Fibroblast of the aortic adventitia (primary cell): ENCODE data around the gene KRTAP19-4. TPM values are rescaled to one million over a fixed set of nuclear protein-coding genes. Genes with fewer than 3 reads are reported as not detected.

ENCODE experiments used
- DNase-seq: peaks from one replicate; pipeline ENCODE4 v3.0.0-alpha.2; 2010; ENCODE audit warnings: low read depth
- H3K4me3 ChIP-seq: 2 replicates; pipeline ENCODE4 v1.5.1; 2011; ENCODE audit warnings: low read depth, mild to moderate bottlenecking, control low read depth, low read length, moderate library complexity
- CTCF ChIP-seq: IDR thresholded peaks from 2 replicates; pipeline ENCODE4 v1.5.1; 2011; ENCODE audit warnings: mild to moderate bottlenecking, low read length, control low read depth, inconsistent platforms; ENCODE audit not compliant: insufficient read depth
- small RNA-seq: library from RNA; depleted of rRNA; stranded (forward); fragments of <200 nt; gene quantifications from one replicate; pipeline ENCODE3, GENCODE V24; 2012
- total RNA-seq: library from RNA; depleted of rRNA; stranded (reverse); fragments of >200 nt; gene quantifications from 2 replicates; pipeline ENCODE4 v1.2.3, GENCODE V29; 2012; ENCODE audit warnings: low replicate concordance

KRTAP19-4 gene
- total RNA-seq, 1 donor: not detected

- TF ChIP-seq CTCF: no peak
- DNase-seq: no peak
- no peak overlapping the region for H3K4me3 ChIP-seq
These were observed 27.9 kb downstream of the KRTAP19-4 start for GRCh38 chr21:30468900-30469714.

- no peak for TF ChIP-seq CTCF
- H3K4me3 ChIP-seq: no peak overlapping the region
- DNase-seq: no peak
These were observed 33.3 kb downstream of the KRTAP19-4 start for GRCh38 chr21:30463713-30464112.

GRCh38 chr21:30448514-30448913, 48.5 kb downstream of the KRTAP19-4 start:
- H3K4me3 ChIP-seq: no peak overlapping the region
- no peak for TF ChIP-seq CTCF
- no peak for DNase-seq

- H3K4me3 ChIP-seq: no peak overlapping the region
- no peak for TF ChIP-seq CTCF
- no peak for DNase-seq
These were observed 49.9 kb downstream of the KRTAP19-4 start for GRCh38 chr21:30447056-30447455.

Small RNAs within 50 kb of the gene (small RNA-seq; reads per million reads assigned to genes)
- gene AP000567.1 (not detected), gene KRTAP19-10P (not detected), gene KRTAP19-11P (not detected), gene KRTAP19-9P (not detected)

Other genes starting within 250 kb of the KRTAP19-4 start
- gene KRTAP24-1, start 214.2 kb downstream of the KRTAP19-4 start, total RNA-seq: not detected in 2 replicates
- not detected in 2 replicates for gene KRTAP25-1, start 207.7 kb downstream of the KRTAP19-4 start, total RNA-seq
- gene KRTAP26-1, start 176.8 kb downstream of the KRTAP19-4 start, total RNA-seq: not detected in 2 replicates
- not detected in 2 replicates for gene KRTAP27-1, start 159.5 kb downstream of the KRTAP19-4 start, total RNA-seq
- not detected in 2 replicates for gene KRTAP23-1, start 148.6 kb downstream of the KRTAP19-4 start, total RNA-seq
- gene KRTAP13-2, start 124.9 kb downstream of the KRTAP19-4 start, total RNA-seq: not detected in 2 replicates
- gene KRTAP13-1, start 101.1 kb downstream of the KRTAP19-4 start, total RNA-seq: not detected in 2 replicates
- not detected in 2 replicates for gene KRTAP13-3, start 71.2 kb downstream of the KRTAP19-4 start, total RNA-seq
- gene KRTAP13-4, start 66.9 kb downstream of the KRTAP19-4 start, total RNA-seq: not detected in 2 replicates
- not detected in 2 replicates for gene KRTAP15-1, start 56.9 kb downstream of the KRTAP19-4 start, total RNA-seq
- not detected in 2 replicates for gene KRTAP19-1, start 16.8 kb downstream of the KRTAP19-4 start, total RNA-seq
- gene KRTAP19-2, start 9.7 kb downstream of the KRTAP19-4 start, total RNA-seq: not detected in 2 replicates
- not detected in 2 replicates for gene KRTAP19-3, start 5.2 kb downstream of the KRTAP19-4 start, total RNA-seq
- not detected in 2 replicates for gene KRTAP19-5, start 5.0 kb upstream of the KRTAP19-4 start, total RNA-seq
- not detected in 2 replicates for gene KRTAP19-6, start 44.7 kb upstream of the KRTAP19-4 start, total RNA-seq
- gene KRTAP19-7, start 64.1 kb upstream of the KRTAP19-4 start, total RNA-seq: not detected in 2 replicates
- not detected in 2 replicates for gene KRTAP22-2, start 93.2 kb upstream of the KRTAP19-4 start, total RNA-seq
- gene KRTAP6-3, start 95.3 kb upstream of the KRTAP19-4 start, total RNA-seq: not detected in 2 replicates
- not detected in 2 replicates for gene KRTAP6-2, start 101.7 kb upstream of the KRTAP19-4 start, total RNA-seq
- gene KRTAP22-1, start 103.9 kb upstream of the KRTAP19-4 start, total RNA-seq: not detected in 2 replicates
- gene KRTAP6-1, start 116.8 kb upstream of the KRTAP19-4 start, total RNA-seq: not detected in 2 replicates
- gene KRTAP20-1, start 119.3 kb upstream of the KRTAP19-4 start, total RNA-seq: not detected in 2 replicates
- not detected in 2 replicates for gene KRTAP20-4, start 123.5 kb upstream of the KRTAP19-4 start, total RNA-seq
- gene KRTAP20-2, start 138.0 kb upstream of the KRTAP19-4 start, total RNA-seq: not detected in 2 replicates
- not detected in 2 replicates for gene KRTAP20-3, start 145.7 kb upstream of the KRTAP19-4 start, total RNA-seq
- gene KRTAP21-3, start 221.6 kb upstream of the KRTAP19-4 start, total RNA-seq: not detected in 2 replicates